SU-DHL-6 (cell line): ENCODE results near the gene SOD3.

Source experiments
- H2AFZ ChIP-seq: fragments of 200-600 bp; sonication (generic); 2 replicates; pipeline ENCODE4 v1.6.1; 2014; ENCODE audit warnings: low read depth, mild to moderate bottlenecking, moderate library complexity, mixed read lengths, antibody characterized with exemption, low read length; ENCODE audit not compliant: severe bottlenecking
- H3F3A ChIP-seq: fragments of 200-600 bp; shearing (Covaris generic); 2 replicates; pipeline ENCODE4 v1.6.0; 2016; ENCODE audit warnings: antibody characterized with exemption, mild to moderate bottlenecking; ENCODE audit not compliant: insufficient read depth
- H3K27ac ChIP-seq: fragments of 200-600 bp; sonication (generic); 2 replicates; pipeline ENCODE4 v1.5.1; 2016; ENCODE audit warnings: low read depth, mild to moderate bottlenecking, low read length, moderate library complexity, mixed read lengths
- H3K27me3 ChIP-seq: fragments of 200-600 bp; sonication (generic), shearing (Covaris generic); 2 replicates; pipeline ENCODE4 v1.6.0; 2014; ENCODE audit warnings: mild to moderate bottlenecking, low read length
- H3K36me3 ChIP-seq: fragments of 200-600 bp; sonication (generic); 2 replicates; pipeline ENCODE4 v1.6.1; 2014; ENCODE audit warnings: mild to moderate bottlenecking, low read length, mixed read lengths
- H3K4me2 ChIP-seq: fragments of 300-600, 200-600 bp; shearing (Covaris generic), sonication (generic); 2 replicates; pipeline ENCODE4 v1.6.0; 2014; ENCODE audit warnings: low read length, low read depth, mild to moderate bottlenecking; ENCODE audit not compliant: poor library complexity, severe bottlenecking
- H3K4me3 ChIP-seq: fragments of 200-600 bp; sonication (generic); 2 replicates; pipeline ENCODE4 v1.5.1; 2014; ENCODE audit warnings: antibody characterized with exemption, low read length, mild to moderate bottlenecking, mixed read lengths; ENCODE audit not compliant: insufficient read depth, poor library complexity, severe bottlenecking
- H3K79me2 ChIP-seq: fragments of 200-600 bp; sonication (generic); 2 replicates; pipeline ENCODE4 v1.6.1; 2014; ENCODE audit warnings: mild to moderate bottlenecking, low read length, moderate library complexity; ENCODE audit not compliant: insufficient read depth
- H3K9ac ChIP-seq: fragments of 200-600 bp; sonication (generic); 2 replicates; pipeline ENCODE4 v1.7.0; 2014; ENCODE audit warnings: mild to moderate bottlenecking, low read length
- H3K9me2 ChIP-seq: fragments of 200-600 bp; sonication (generic); replicated peaks from 2 replicates; pipeline ENCODE4 v1.6.1; 2014; ENCODE audit warnings: low read length; ENCODE audit not compliant: insufficient read depth
- H3K9me3 ChIP-seq: fragments of 200-600 bp; sonication (generic); 2 replicates; pipeline ENCODE4 v1.6.1; 2014; ENCODE audit warnings: low read length, mixed read lengths; ENCODE audit not compliant: insufficient read depth
- H4K20me1 ChIP-seq: fragments of 200-600 bp; sonication (generic); 2 replicates; pipeline ENCODE4 v1.6.1; 2014; ENCODE audit warnings: low read depth, mild to moderate bottlenecking, antibody characterized with exemption, low read length, moderate library complexity, mixed read lengths
- CTCF ChIP-seq: fragments of 200-600 bp; sonication (generic); IDR thresholded peaks from one replicate; pipeline ENCODE4 v1.5.1; 2017; ENCODE audit warnings: antibody characterized with exemption, mild to moderate bottlenecking, low read length, moderate library complexity; ENCODE audit not compliant: insufficient read depth, poor library complexity, severe bottlenecking
- EZH2phosphoT487 ChIP-seq: fragments of 200-600 bp; sonication (generic), shearing (Covaris generic); conservative IDR thresholded peaks from 2 replicates; pipeline ENCODE4 v1.6.1; 2018; ENCODE audit warnings: mild to moderate bottlenecking, antibody characterized with exemption, low read length, moderate library complexity, mixed read lengths

The SOD3 gene

GRCh38 chr4:24794480-24794879 lies 893 bp upstream of the SOD3 start:
- no peak for TF ChIP-seq CTCF
- no peak for TF ChIP-seq EZH2phosphoT487
- Histone ChIP-seq H3K27ac (no peak overlapping the region), H3K9ac (no peak overlapping the region), H4K20me1 (no peaks in the 10 kb centered on the region), H3K79me2 (no peaks in the 10 kb centered on the region), H3K9me2 (no peaks in the 10 kb centered on the region), H3K4me3 (no peak overlapping the region), H3K4me2 (no peak overlapping the region), H3K9me3 (no peaks in the 10 kb centered on the region), H3K36me3 (no peaks in the 10 kb centered on the region), H3F3A (no peaks in the 10 kb centered on the region), H2AFZ (no peak overlapping the region), H3K27me3 (no peaks in the 10 kb centered on the region)

- no peak overlapping the region for H3K27ac ChIP-seq
- no peak overlapping the region for H3K9ac ChIP-seq
- H3K4me3 ChIP-seq, result no peak overlapping the region
- H3K9me2 ChIP-seq, result no peaks in the 10 kb centered on the region
- H3K27me3 ChIP-seq, result no peaks in the 10 kb centered on the region
- H3K9me3 ChIP-seq, result no peaks in the 10 kb centered on the region
- H3K4me2 ChIP-seq, result no peak overlapping the region
- no peaks in the 10 kb centered on the region for H4K20me1 ChIP-seq
- TF ChIP-seq CTCF (no peak), EZH2phosphoT487 (no peak)
- H2AFZ ChIP-seq, result no peak overlapping the region
- no peaks in the 10 kb centered on the region for H3K79me2 ChIP-seq
- no peaks in the 10 kb centered on the region for H3F3A ChIP-seq
- no peaks in the 10 kb centered on the region for H3K36me3 ChIP-seq
These were observed 451 bp downstream of the SOD3 start for GRCh38 chr4:24795666-24796381.

DNA sequence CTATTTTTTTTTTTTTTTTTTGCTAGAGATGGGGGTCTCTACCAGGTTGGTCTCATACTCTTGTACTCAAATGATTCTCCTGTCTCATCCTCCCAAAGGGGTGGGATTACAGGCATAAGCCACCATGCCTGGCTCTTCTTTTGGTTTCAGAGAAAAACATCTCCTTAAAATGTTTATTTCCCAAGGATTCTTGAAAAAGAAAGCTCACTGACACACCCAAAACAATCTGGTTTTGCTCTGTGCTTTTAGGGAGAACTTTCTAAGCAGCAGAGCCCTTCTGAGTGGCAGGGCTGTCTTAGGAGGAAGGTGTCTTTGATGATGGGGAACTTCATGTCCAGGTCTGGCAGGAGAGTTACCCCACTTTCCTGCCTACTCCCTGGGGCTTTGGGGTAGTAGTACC lies 1.2 kb downstream of the SOD3 start:
- Histone ChIP-seq H3K27me3 (no peaks in the 10 kb centered on the region), H3K4me3 (no peak overlapping the region)
- TF ChIP-seq CTCF (no peak), EZH2phosphoT487 (no peak)

More for the DNA sequence above, 1.2 kb downstream of the SOD3 start:
- Histone ChIP-seq H3K9me2 (no peaks in the 10 kb centered on the region), H3K4me2 (no peak overlapping the region), H3F3A (no peaks in the 10 kb centered on the region), H3K9ac (no peak overlapping the region), H4K20me1 (no peaks in the 10 kb centered on the region), H3K9me3 (no peaks in the 10 kb centered on the region), H2AFZ (no peak overlapping the region), H3K36me3 (no peaks in the 10 kb centered on the region), H3K79me2 (no peaks in the 10 kb centered on the region), H3K27ac (no peak overlapping the region)
